ENCODE data around the gene HDGFL3.
"Not testable (repeated sequence)": the region's sequence is repeated elsewhere in the genome, so short reads cannot be mapped to it uniquely, and the experiment has no call there.

DNA sequence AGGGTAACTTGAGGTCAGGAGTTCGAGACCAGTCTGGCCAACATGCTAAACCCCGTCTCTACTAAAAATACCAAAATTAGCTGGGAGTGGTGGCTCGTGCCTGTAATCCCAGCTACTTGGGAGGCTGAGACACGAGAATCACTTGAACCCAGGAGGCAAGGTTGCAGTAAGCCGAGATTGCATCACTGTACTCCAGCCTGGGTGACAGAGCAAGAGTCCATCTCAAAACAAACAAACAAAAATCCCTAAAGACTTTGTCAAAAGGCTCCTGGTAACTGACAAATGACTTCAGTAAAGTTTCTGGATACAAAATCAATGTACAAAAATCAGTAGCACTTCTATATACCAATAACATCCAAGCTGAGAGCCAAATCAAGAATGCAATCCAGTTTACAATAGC lies 38.0 kb downstream of the HDGFL3 start:
- TF ChIP-seq, protein P1, sequence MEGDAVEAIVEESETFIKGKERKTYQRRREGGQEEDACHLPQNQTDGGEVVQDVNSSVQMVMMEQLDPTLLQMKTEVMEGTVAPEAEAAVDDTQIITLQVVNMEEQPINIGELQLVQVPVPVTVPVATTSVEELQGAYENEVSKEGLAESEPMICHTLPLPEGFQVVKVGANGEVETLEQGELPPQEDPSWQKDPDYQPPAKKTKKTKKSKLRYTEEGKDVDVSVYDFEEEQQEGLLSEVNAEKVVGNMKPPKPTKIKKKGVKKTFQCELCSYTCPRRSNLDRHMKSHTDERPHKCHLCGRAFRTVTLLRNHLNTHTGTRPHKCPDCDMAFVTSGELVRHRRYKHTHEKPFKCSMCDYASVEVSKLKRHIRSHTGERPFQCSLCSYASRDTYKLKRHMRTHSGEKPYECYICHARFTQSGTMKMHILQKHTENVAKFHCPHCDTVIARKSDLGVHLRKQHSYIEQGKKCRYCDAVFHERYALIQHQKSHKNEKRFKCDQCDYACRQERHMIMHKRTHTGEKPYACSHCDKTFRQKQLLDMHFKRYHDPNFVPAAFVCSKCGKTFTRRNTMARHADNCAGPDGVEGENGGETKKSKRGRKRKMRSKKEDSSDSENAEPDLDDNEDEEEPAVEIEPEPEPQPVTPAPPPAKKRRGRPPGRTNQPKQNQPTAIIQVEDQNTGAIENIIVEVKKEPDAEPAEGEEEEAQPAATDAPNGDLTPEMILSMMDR (IDR thresholded peaks at IDR 0.05) = not testable (repeated sequence)
- TF ChIP-seq EP300 (IDR thresholded peaks at IDR 0.05) = not testable (repeated sequence)
